Mesendoderm (in vitro differentiated cells): ENCODE results near the gene GALNT17.

ENCODE experiments used
- DNase-seq: peaks from one replicate; pipeline ENCODE4 v3.0.0; 2013
- H2AK5ac ChIP-seq: 2 replicates; pipeline ENCODE4 v1.6.1; 2013; ENCODE audit warnings: low read length, inconsistent platforms
- H2BK120ac ChIP-seq: 2 replicates; pipeline ENCODE4 v1.6.1; 2013; ENCODE audit warnings: low read depth, mild to moderate bottlenecking, low read length, moderate library complexity, mixed read lengths
- H2BK15ac ChIP-seq: replicated peaks from 2 replicates; pipeline ENCODE4 v1.6.1; 2013; ENCODE audit warnings: low read depth, mild to moderate bottlenecking, moderate library complexity
- H2BK5ac ChIP-seq: 2 replicates; pipeline ENCODE4 v1.6.1; 2013; ENCODE audit warnings: low read length, inconsistent platforms
- H3K18ac ChIP-seq: 2 replicates; pipeline ENCODE4 v1.6.1; 2013; ENCODE audit warnings: mild to moderate bottlenecking, low read length, mixed read lengths
- H3K23ac ChIP-seq: one replicate; pipeline ENCODE4 v1.6.1; 2013; ENCODE audit warnings: low read length
- H3K27ac ChIP-seq: 2 replicates; pipeline ENCODE4 v1.5.1; 2013; ENCODE audit warnings: low read depth, mild to moderate bottlenecking, inconsistent platforms, low read length, moderate library complexity
- H3K27me3 ChIP-seq: 2 replicates; pipeline ENCODE4 v1.6.1; 2013; ENCODE audit warnings: low read length, control low read depth, mild to moderate bottlenecking, inconsistent platforms; ENCODE audit not compliant: insufficient read depth, poor library complexity
- H3K36me3 ChIP-seq: 2 replicates; pipeline ENCODE4 v1.6.1; 2013; ENCODE audit warnings: low read length, inconsistent platforms; ENCODE audit not compliant: control insufficient read depth, insufficient read depth
- H3K4ac ChIP-seq: one replicate; pipeline ENCODE4 v1.6.1; 2013; ENCODE audit warnings: low read depth, mild to moderate bottlenecking, low read length, moderate library complexity
- H3K4me1 ChIP-seq: 2 replicates; pipeline ENCODE4 v1.6.1; 2013; ENCODE audit warnings: low read depth, low read length, inconsistent platforms; ENCODE audit not compliant: control insufficient read depth
- H3K4me2 ChIP-seq: 2 replicates; pipeline ENCODE4 v1.6.1; 2013; ENCODE audit warnings: low read length
- H3K4me3 ChIP-seq: 2 replicates; pipeline ENCODE4 v1.5.1; 2013; ENCODE audit warnings: mild to moderate bottlenecking, low read length
- H3K56ac ChIP-seq: one replicate; pipeline ENCODE4 v1.6.1; 2013; ENCODE audit warnings: low read length
- H3K79me1 ChIP-seq: 2 replicates; pipeline ENCODE4 v1.6.1; 2013; ENCODE audit warnings: low read length, inconsistent platforms
- H3K79me2 ChIP-seq: 2 replicates; pipeline ENCODE4 v1.6.1; 2013; ENCODE audit warnings: mild to moderate bottlenecking, low read length; ENCODE audit not compliant: control insufficient read depth, insufficient read depth
- H3K9ac ChIP-seq: 2 replicates; pipeline ENCODE4 v1.6.1; 2013; ENCODE audit warnings: low read length, inconsistent platforms
- H4K5ac ChIP-seq: one replicate; pipeline ENCODE4 v1.6.1; 2013; ENCODE audit warnings: low read length
- H4K8ac ChIP-seq: one replicate; pipeline ENCODE4 v1.6.1; 2013; ENCODE audit warnings: low read depth, mild to moderate bottlenecking, control low read depth, low read length, moderate library complexity
- WGBS: extraction: QIAGEN DNeasy Blood & Tissue Kit; methylation state at CpG from one replicate; pipeline ENCODE4 v1.1.7; 2013; ENCODE audit warnings: low lambda C conversion rate, missing lambda C conversion rate; ENCODE audit not compliant: insufficient coverage; ENCODE audit errors: extremely low coverage; 5-methylcytosine and 5-hydroxymethylcytosine counted together

GALNT17 gene

DNA sequence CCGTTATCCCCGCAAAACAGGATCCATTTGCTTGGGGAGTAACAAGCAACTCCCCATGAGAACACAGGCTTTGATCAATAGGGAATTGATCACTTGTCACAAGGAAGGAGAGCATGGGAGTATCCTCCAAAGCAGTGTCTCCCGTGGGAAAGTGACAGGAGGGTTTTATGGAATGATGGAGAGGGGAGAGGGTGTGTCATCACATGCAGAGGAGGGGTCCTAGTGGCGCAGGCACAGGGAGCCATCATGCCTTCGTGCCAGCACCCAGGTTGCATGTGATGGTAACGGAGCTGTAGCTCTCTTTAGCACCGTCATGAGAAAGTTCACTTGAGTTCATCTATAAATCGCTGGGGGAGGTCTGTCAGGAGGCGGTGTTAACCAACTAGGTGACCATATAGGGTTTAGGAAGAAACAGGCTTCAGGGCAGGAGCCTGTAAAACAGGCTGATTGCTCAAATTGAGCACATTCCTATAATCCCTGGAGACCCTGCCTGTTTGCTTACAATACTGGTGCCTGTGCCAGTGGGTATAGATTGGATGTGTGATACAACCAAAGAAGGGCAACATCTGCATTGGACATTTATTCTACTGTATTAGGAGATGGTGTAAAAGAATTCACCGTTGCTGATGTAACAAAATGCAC is 428.5 kb downstream of the GALNT17 start:
- peak overlapping the region; percentile 76 for H2AK5ac ChIP-seq
- no peaks in the 10 kb centered on the region for H3K36me3 ChIP-seq
- no peak overlapping the region for H3K9ac ChIP-seq
- H2BK120ac ChIP-seq = no peak overlapping the region
- H3K23ac ChIP-seq = peak overlapping the region; percentile 15
- no peak overlapping the region for H3K4me3 ChIP-seq
- H2BK5ac ChIP-seq = peak overlapping the region; percentile 27
- H3K4ac ChIP-seq = peak overlapping the region; percentile 82
- H4K8ac ChIP-seq = no peak overlapping the region
- H3K56ac ChIP-seq = peak overlapping the region; percentile 58
- no peak overlapping the region for H3K18ac ChIP-seq
- no CpG with 5 or more reads among the region's 10 CpGs for WGBS
- H3K4me2 ChIP-seq = no peak overlapping the region
- H3K79me1 ChIP-seq = peaks cover 2% of the 10 kb centered on the region
- H2BK15ac ChIP-seq = no peak overlapping the region
- H4K5ac ChIP-seq = no peak overlapping the region
- H3K79me2 ChIP-seq = no peaks in the 10 kb centered on the region
- H3K27me3 ChIP-seq = no peaks in the 10 kb centered on the region
- no peak overlapping the region for H3K27ac ChIP-seq
- H3K4me1 ChIP-seq = peaks cover 8% of the 10 kb centered on the region
- DNase-seq = peak; percentile 47

DNA sequence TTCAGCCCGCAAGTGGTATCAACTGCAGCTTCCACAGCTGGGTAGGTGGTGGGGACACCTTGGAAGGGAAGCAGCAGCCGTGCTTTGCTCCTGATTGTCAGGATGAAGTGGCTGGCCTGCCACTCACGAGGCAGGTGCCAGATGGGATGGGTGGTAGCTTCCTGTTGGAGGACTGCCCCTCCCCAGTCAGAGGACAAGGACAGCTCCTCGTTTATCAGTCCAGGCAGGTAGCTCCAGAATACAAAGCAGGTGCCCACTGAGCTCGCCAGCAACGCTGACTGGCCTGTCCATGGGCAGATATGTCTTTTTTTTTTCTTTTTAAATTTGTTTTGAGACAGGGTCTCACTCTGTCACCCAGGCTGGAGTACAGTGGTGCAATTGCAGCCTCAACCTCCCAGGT is 431.3 kb downstream of the GALNT17 start:
- no peak overlapping the region for H4K5ac ChIP-seq
- no peak overlapping the region for H3K4me2 ChIP-seq
- H2BK120ac ChIP-seq = no peak overlapping the region
- peaks cover 2% of the 10 kb centered on the region for H3K79me1 ChIP-seq
- H3K36me3 ChIP-seq = no peaks in the 10 kb centered on the region
- no peaks in the 10 kb centered on the region for H3K79me2 ChIP-seq
- WGBS = no CpG with 5 or more reads among the region's 6 CpGs
- H2BK15ac ChIP-seq = no peak overlapping the region
- H2AK5ac ChIP-seq = no peak overlapping the region
- no peak overlapping the region for H3K56ac ChIP-seq
- H3K4ac ChIP-seq = no peak overlapping the region
- H3K27ac ChIP-seq = no peak overlapping the region
- no peak overlapping the region for H3K23ac ChIP-seq
- H3K27me3 ChIP-seq = no peaks in the 10 kb centered on the region
- no peak for DNase-seq
- H3K9ac ChIP-seq = no peak overlapping the region
- H3K4me3 ChIP-seq = no peak overlapping the region
- H3K18ac ChIP-seq = no peak overlapping the region
- no peak overlapping the region for H2BK5ac ChIP-seq
- H4K8ac ChIP-seq = no peak overlapping the region
- H3K4me1 ChIP-seq = peaks cover 8% of the 10 kb centered on the region

- Histone ChIP-seq H3K4ac (no peak overlapping the region), H3K79me1 (peaks cover 2% of the 10 kb centered on the region), H3K27ac (no peak overlapping the region), H3K4me1 (no peaks in the 10 kb centered on the region), H3K18ac (no peak overlapping the region), H4K8ac (no peak overlapping the region), H4K5ac (no peak overlapping the region), H3K4me2 (no peak overlapping the region), H3K23ac (no peak overlapping the region), H3K27me3 (no peaks in the 10 kb centered on the region), H3K79me2 (no peaks in the 10 kb centered on the region), H3K9ac (no peak overlapping the region), H2BK120ac (no peak overlapping the region), H3K36me3 (no peaks in the 10 kb centered on the region), H3K4me3 (no peak overlapping the region), H3K56ac (no peak overlapping the region), H2BK5ac (no peak overlapping the region), H2BK15ac (no peak overlapping the region), H2AK5ac (no peak overlapping the region)
- no peak for DNase-seq
- no CpG with 5 or more reads among the region's 8 CpGs for WGBS
Observed at GRCh38 chr7:71566376-71566775, 434.4 kb downstream of the GALNT17 start.

DNA sequence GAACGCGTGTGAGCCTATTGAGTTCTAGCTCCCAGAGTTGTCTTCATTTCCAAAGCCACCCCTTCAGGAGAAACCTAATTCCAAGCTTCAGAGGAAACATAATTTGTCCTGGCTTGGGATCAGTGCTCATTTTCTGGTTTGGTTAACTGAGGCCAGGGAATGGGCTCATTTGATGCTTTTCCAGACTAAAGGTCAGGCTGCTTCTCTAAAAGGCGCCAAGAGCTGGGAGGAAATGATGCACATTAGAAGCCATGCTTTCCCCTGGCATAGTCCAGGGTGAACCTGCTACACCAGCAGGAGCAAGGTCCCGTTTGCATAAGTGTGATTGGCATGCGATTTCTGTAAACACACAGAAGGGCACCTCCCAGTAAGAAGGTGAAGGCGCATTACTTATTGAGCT is 435.0 kb downstream of the GALNT17 start:
- H3K9ac ChIP-seq = no peak overlapping the region
- no peak overlapping the region for H3K56ac ChIP-seq
- no peak overlapping the region for H4K5ac ChIP-seq
- no peaks in the 10 kb centered on the region for H3K79me1 ChIP-seq
- no peak overlapping the region for H2BK15ac ChIP-seq
- no peak overlapping the region for H3K4ac ChIP-seq
- no peak for DNase-seq
- no peak overlapping the region for H3K27ac ChIP-seq
- H2BK5ac ChIP-seq = no peak overlapping the region
- H3K4me1 ChIP-seq = no peaks in the 10 kb centered on the region
- H3K4me3 ChIP-seq = no peak overlapping the region
- no CpG with 5 or more reads among the region's 6 CpGs for WGBS
- H3K23ac ChIP-seq = no peak overlapping the region
- no peaks in the 10 kb centered on the region for H3K79me2 ChIP-seq
- no peaks in the 10 kb centered on the region for H3K36me3 ChIP-seq
- no peak overlapping the region for H3K4me2 ChIP-seq
- no peak overlapping the region for H2AK5ac ChIP-seq
- H4K8ac ChIP-seq = no peak overlapping the region
- H2BK120ac ChIP-seq = no peak overlapping the region
- H3K18ac ChIP-seq = no peak overlapping the region
- H3K27me3 ChIP-seq = no peaks in the 10 kb centered on the region

GRCh38 chr7:71574153-71574860 is 442.4 kb downstream of the GALNT17 start:
- Histone ChIP-seq H4K8ac (no peak overlapping the region), H3K36me3 (no peaks in the 10 kb centered on the region), H3K56ac (no peak overlapping the region), H3K4me3 (no peak overlapping the region), H3K27me3 (no peaks in the 10 kb centered on the region), H3K4me1 (peaks cover 3% of the 10 kb centered on the region), H3K4ac (no peak overlapping the region), H2BK120ac (no peak overlapping the region), H2BK15ac (no peak overlapping the region), H3K4me2 (no peak overlapping the region), H3K79me1 (no peaks in the 10 kb centered on the region), H2BK5ac (no peak overlapping the region), H2AK5ac (no peak overlapping the region), H4K5ac (no peak overlapping the region), H3K9ac (no peak overlapping the region), H3K27ac (no peak overlapping the region), H3K23ac (no peak overlapping the region), H3K79me2 (no peaks in the 10 kb centered on the region), H3K18ac (peak overlapping the region; percentile 15)
- WGBS = no CpG with 5 or more reads among the region's 2 CpGs
- peak; percentile 72 for DNase-seq
